Vagina (tissue), 2 donors: ENCODE results near the gene IL7R. TPM values are rescaled to one million over a fixed set of nuclear protein-coding genes. Genes with fewer than 3 reads are reported as not detected.

Experiments used
- DNase-seq, 2 donors: peaks; one replicate each; pipeline ENCODE4 v3.0.0-alpha.2; 2017; ENCODE audit errors: extremely low spot score in 2 of 2
- H3K27ac ChIP-seq: fragments of 200-600 bp; sonication (generic); one replicate; pipeline ENCODE4 v1.5.1; 2019
- H3K27me3 ChIP-seq: fragments of 200-600 bp; sonication (generic); one replicate; pipeline ENCODE4 v1.5.1; 2019
- H3K36me3 ChIP-seq, 2 donors: fragments of 200-600 bp; sonication (generic); one replicate each; pipeline ENCODE4 v1.5.1; 2017 to 2019
- H3K4me1 ChIP-seq: fragments of 200-600 bp; sonication (generic); one replicate; pipeline ENCODE4 v1.5.1; 2019
- H3K4me3 ChIP-seq, 2 donors: fragments of 200-600 bp; sonication (generic); 1 replicate in 1 of 2; 2 replicates in 1 of 2; pipeline ENCODE4 v1.5.1; 2016 to 2019
- H3K9me3 ChIP-seq: fragments of 200-600 bp; sonication (generic); one replicate; pipeline ENCODE4 v1.5.1; 2019
- POLR2A ChIP-seq, 2 donors: fragments of 450-650 bp; IDR thresholded peaks; one replicate each; pipeline ENCODE4 v1.6.1; 2017; ENCODE audit warnings: antibody characterized with exemption in 2 of 2, mild to moderate bottlenecking in 2 of 2, moderate library complexity in 2 of 2
- POLR2AphosphoS5 ChIP-seq, 2 donors: sonication (generic); formaldehyde crosslinking; IDR thresholded peaks; one replicate each; pipeline ENCODE4 v1.9.0; 2017; ENCODE audit warnings: antibody characterized with exemption in 2 of 2, mild to moderate bottlenecking in 2 of 2, low read depth in 1 of 2; ENCODE audit not compliant: insufficient read depth in 1 of 2
- intact Hi-C: fragments of 100-400 bp; cut with DNase I; formaldehyde crosslinking; loops from one replicate; pipeline ENCODE4 v1.15.1; 2023
- total RNA-seq: library from RNA; depleted of rRNA; stranded (reverse); fragments of >200 nt; gene quantifications from one replicate; pipeline ENCODE4 v1.2.3, GENCODE V29; 2016
- TF ChIP-seq, protein P1 (sequence below), 3 experiments: fragments of 450-650 bp in 2 of 3; fragments of 200-600 bp in 1 of 3; sonication (generic) in 1 of 3; IDR thresholded peaks; one replicate each; pipeline ENCODE4 v1.5.1; 2017 to 2019; ENCODE audit warnings: antibody characterized with exemption in 3 of 3, mild to moderate bottlenecking in 2 of 3, moderate library complexity in 2 of 3

Gene IL7R
- total RNA-seq, 1 donor from 2014 or later: 69.7 TPM

DNA sequence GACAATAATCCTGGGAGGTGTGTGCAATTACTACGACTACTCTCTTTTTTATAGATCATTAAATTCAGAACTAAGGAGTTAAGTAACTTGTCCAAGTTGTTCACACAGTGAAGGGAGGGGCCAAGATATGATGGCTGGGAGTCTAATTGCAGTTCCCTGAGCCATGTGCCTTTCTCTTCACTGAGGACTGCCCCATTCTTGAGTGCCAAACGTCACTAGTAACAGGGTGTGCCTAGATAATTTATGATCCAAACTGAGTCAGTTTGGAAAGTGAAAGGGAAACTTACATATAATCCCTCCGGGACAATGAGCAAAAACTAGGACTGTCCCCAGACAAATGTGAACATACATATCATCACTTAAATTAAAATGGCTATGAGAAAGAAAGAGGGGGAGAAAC is 20.2 kb downstream of the IL7R start:
- no peaks in the 10 kb centered on the region for H3K27me3 ChIP-seq
- no peaks in the 10 kb centered on the region for H3K9me3 ChIP-seq
- no peaks in the 10 kb centered on the region for H3K36me3 ChIP-seq
- H3K4me3 ChIP-seq: no peak overlapping the region
- H3K4me1 ChIP-seq: peaks cover 10% of the 10 kb centered on the region
- no peak for DNase-seq
- intact Hi-C loops: no loop called here
- H3K27ac ChIP-seq: no peak overlapping the region
- no peak for TF ChIP-seq POLR2AphosphoS5 (IDR thresholded peaks at IDR 0.05; ENCODE audit: insufficient read depth in 1 of 2, low read depth in 1 of 2)
- TF ChIP-seq, protein P1, sequence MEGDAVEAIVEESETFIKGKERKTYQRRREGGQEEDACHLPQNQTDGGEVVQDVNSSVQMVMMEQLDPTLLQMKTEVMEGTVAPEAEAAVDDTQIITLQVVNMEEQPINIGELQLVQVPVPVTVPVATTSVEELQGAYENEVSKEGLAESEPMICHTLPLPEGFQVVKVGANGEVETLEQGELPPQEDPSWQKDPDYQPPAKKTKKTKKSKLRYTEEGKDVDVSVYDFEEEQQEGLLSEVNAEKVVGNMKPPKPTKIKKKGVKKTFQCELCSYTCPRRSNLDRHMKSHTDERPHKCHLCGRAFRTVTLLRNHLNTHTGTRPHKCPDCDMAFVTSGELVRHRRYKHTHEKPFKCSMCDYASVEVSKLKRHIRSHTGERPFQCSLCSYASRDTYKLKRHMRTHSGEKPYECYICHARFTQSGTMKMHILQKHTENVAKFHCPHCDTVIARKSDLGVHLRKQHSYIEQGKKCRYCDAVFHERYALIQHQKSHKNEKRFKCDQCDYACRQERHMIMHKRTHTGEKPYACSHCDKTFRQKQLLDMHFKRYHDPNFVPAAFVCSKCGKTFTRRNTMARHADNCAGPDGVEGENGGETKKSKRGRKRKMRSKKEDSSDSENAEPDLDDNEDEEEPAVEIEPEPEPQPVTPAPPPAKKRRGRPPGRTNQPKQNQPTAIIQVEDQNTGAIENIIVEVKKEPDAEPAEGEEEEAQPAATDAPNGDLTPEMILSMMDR (IDR thresholded peaks at IDR 0.05): no peak
- TF ChIP-seq POLR2A (IDR thresholded peaks at IDR 0.05): no peak

DNA sequence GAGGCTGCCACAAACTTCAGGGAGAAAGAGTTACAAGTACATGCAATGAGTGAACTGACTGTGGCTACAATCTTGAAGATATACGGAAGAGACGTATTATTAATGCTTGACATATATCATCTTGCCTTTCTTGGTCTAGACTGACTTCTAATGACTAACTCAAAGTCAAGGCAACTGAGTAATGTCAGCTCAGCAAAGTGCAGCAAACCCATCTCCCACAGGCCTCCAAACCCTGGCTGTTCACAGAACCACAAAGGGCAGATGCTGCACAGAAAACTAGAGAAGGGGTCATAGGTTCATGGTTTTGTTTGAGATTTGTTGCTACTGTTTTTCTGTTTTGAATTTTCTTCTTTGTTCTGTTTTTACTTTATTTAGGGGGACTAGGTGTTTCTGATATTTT is 21.0 kb downstream of the IL7R start:
- intact Hi-C loops: no loop called here
- TF ChIP-seq POLR2A (IDR thresholded peaks at IDR 0.05): no peak
- TF ChIP-seq, protein P1 (IDR thresholded peaks at IDR 0.05): no peak
- no peak for TF ChIP-seq POLR2AphosphoS5 (IDR thresholded peaks at IDR 0.05; ENCODE audit: insufficient read depth in 1 of 2, low read depth in 1 of 2)

DNA sequence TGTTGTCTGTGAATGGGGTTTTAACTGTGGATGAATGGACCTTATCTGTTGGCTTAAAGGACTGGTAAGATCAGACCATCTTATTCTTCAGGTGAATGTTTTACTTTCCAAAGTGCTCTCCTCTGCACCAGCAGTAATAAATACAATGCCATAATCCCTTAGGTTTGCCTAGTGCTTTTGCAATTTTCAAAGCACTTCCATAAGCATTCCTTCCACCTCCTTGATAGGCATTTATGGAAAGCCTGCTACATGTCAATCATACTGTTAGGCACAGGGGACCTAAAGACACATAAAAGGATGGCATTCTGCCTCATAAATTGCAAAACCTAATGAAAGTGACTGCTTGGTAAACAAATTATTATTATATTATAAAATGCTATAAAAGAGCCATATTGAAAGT is 21.4 kb downstream of the IL7R start:
- Histone ChIP-seq H3K27me3 (no peaks in the 10 kb centered on the region), H3K9me3 (no peaks in the 10 kb centered on the region), H3K4me1 (peaks cover 10% of the 10 kb centered on the region), H3K4me3 (no peak overlapping the region), H3K36me3 (no peaks in the 10 kb centered on the region), H3K27ac (no peak overlapping the region)
- TF ChIP-seq, protein P1 (IDR thresholded peaks at IDR 0.05): no peak
- no peak for TF ChIP-seq POLR2A (IDR thresholded peaks at IDR 0.05)
- TF ChIP-seq POLR2AphosphoS5 (IDR thresholded peaks at IDR 0.05; ENCODE audit: insufficient read depth in 1 of 2, low read depth in 1 of 2): no peak
- intact Hi-C loops: no loop called here
- no peak for DNase-seq

More for the DNA sequence above, 21.0 kb downstream of the IL7R start:
- Histone ChIP-seq H3K36me3 (no peaks in the 10 kb centered on the region), H3K27me3 (no peaks in the 10 kb centered on the region), H3K4me3 (no peak overlapping the region), H3K27ac (no peak overlapping the region), H3K4me1 (peaks cover 10% of the 10 kb centered on the region), H3K9me3 (no peaks in the 10 kb centered on the region)
- no peak for DNase-seq

DNA sequence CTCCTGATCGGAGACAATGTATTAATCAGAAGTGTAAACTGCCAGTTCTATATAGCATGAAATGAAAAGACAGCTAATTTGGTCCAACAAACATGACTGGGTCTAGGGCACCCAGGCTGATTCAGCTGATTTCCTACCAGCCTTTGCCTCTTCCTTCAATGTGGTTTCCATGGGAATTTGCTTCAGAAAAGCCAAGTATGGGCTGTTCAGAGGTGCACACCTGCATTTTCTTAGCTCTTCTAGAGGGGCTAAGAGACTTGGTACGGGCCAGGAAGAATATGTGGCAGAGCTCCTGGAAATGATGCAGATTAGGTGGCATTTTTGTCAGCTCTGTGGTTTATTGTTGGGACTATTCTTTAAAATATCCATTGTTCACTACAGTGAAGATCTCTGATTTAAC is 22.4 kb downstream of the IL7R start:
- Histone ChIP-seq H3K36me3 (no peaks in the 10 kb centered on the region), H3K4me3 (no peak overlapping the region), H3K9me3 (no peaks in the 10 kb centered on the region), H3K4me1 (peaks cover 10% of the 10 kb centered on the region), H3K27ac (no peak overlapping the region), H3K27me3 (no peaks in the 10 kb centered on the region)
- intact Hi-C loops: no loop called here
- DNase-seq: no peak
- no peak for TF ChIP-seq POLR2AphosphoS5 (IDR thresholded peaks at IDR 0.05; ENCODE audit: insufficient read depth in 1 of 2, low read depth in 1 of 2)
- TF ChIP-seq, protein P1 (IDR thresholded peaks at IDR 0.05): no peak
- TF ChIP-seq POLR2A (IDR thresholded peaks at IDR 0.05): no peak

DNA sequence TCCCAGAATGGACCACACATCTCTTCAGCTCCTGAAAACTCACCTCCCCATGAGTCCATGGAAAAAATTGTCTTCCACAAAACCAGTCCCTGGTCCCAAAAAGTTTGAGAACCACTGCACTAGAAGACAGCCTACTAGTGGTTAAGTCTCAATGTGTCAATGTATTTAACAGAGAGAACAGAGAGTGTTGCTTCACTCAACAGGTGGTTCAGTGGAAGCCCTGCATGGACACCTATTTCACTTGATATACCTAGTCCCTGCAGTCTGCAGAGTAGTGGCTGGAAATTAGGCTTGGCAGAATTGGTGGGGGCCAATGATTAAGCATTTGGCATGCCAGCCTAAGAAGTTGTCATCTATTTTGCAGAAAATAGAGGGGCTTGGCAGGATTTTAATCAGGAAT is 23.0 kb downstream of the IL7R start:
- Histone ChIP-seq H3K27me3 (no peaks in the 10 kb centered on the region), H3K4me3 (no peak overlapping the region), H3K27ac (no peak overlapping the region), H3K4me1 (peaks cover 10% of the 10 kb centered on the region), H3K36me3 (no peaks in the 10 kb centered on the region), H3K9me3 (no peaks in the 10 kb centered on the region)
- intact Hi-C loops: no loop called here
- no peak for DNase-seq
- TF ChIP-seq POLR2AphosphoS5 (IDR thresholded peaks at IDR 0.05; ENCODE audit: insufficient read depth in 1 of 2, low read depth in 1 of 2) (no peak), POLR2A (IDR thresholded peaks at IDR 0.05) (no peak)
- TF ChIP-seq, protein P1 (IDR thresholded peaks at IDR 0.05): no peak
